IPS-11a (cell line): ENCODE data around the gene PDE11A.

Source experiments
- H3K4me3 ChIP-seq: one replicate; pipeline ENCODE4 v1.5.1; 2013; ENCODE audit warnings: low read depth, low read length, control low read depth

The PDE11A gene

GRCh38 chr2:177585234-177585863, 487.2 kb downstream of the PDE11A start:
- H3K4me3 ChIP-seq: no peak overlapping the region

DNA sequence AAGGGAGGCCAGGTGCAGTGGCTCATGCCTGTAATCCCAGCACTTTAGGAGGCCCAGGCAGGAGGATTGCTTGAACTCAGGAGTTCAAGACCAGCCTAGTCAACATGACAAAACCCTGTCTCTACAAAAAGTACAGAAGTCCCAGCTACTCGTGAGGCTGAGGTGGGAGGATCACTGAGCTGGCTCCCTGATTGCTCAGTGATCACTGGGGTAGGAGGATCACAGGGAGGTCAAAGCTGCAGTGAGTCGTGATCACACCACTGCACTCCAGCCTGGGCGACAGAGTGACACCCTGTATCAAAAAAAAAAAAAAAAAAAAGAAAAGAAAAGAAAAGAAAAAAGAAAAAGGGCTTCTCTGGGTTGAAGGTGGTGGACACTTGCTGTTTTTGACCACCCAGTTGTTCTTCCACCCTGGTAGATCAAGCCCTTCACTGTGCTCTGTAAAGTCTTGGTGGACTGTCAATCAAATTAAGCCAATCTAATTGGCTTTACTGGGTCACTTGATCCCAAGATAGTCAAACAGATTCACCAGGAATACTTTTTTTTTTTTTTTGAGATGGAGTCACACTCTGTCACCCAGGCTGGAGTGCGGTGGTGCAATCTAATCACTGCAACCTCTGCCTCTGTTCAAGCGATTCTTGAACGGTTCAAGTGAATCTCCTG, 488.4 kb downstream of the PDE11A start:
- H3K4me3 ChIP-seq: no peak overlapping the region

DNA sequence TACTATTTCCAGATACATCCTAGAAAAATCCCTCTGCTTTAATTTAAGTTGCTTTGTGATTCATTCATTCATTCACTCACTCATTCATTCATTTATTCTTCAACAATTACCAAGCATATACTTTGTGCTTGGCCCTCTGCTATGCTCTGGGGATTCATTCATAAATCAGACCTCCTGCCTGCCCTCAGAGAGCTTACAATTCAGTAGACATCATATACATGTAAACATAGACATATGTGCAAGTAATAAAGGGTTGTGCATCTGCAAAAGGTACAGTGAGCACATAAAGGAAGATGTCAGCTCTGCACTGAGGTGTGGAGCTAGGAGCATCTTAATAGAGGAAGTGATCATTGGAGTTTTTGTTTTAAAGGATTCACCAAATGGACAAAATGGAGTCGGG, 490.6 kb downstream of the PDE11A start:
- H3K4me3 ChIP-seq: no peak overlapping the region

GRCh38 chr2:177579486-177580036, 493.0 kb downstream of the PDE11A start:
- H3K4me3 ChIP-seq: no peak overlapping the region

- H3K4me3 ChIP-seq: no peak overlapping the region
These were observed 494.1 kb downstream of the PDE11A start for GRCh38 chr2:177578454-177578853.

DNA sequence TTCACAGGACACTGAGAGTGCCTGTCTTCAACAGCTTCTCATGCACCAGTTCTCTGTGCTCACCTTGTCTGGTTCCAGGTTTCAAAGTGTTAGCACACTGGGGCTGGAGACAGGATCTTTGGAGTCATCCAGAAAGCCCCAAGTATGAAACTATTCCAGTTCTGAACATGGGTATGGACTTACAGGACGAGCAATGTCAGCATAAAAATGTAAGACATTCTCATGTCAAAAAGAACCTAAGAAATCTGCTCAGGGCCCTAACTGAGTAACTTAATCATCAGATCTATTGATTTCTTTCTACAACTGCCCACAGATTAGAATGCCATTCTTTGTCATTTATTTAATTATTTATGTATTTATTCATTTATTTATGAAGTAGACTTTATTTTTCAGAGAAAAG, 495.5 kb downstream of the PDE11A start:
- H3K4me3 ChIP-seq: no peak overlapping the region

GRCh38 chr2:177575358-177575757, 497.2 kb downstream of the PDE11A start:
- H3K4me3 ChIP-seq: no peak overlapping the region

GRCh38 chr2:177574356-177574755, 498.2 kb downstream of the PDE11A start:
- H3K4me3 ChIP-seq: no peak overlapping the region
